ENCODE measurements around the gene AOPEP.

The AOPEP gene

GRCh38 chr9:95126739-95127138, 400.2 kb downstream of the AOPEP start:
- no peak for DNase-seq

- peak; percentile 81 to 92 (median 86) for DNase-seq
Measured at GRCh38 chr9:95127249-95128176, 401.0 kb downstream of the AOPEP start.

GRCh38 chr9:95128177-95128524, 401.7 kb downstream of the AOPEP start:
- no peak for DNase-seq

- no peak for DNase-seq
Measured at GRCh38 chr9:95129476-95130291, 403.2 kb downstream of the AOPEP start.

GRCh38 chr9:95130484-95130883, 404.0 kb downstream of the AOPEP start:
- DNase-seq, result no peak

- DNase-seq, result peak; percentile 59 to 74 (median 66)
Measured at GRCh38 chr9:95131023-95131943, 404.8 kb downstream of the AOPEP start.

GRCh38 chr9:95132366-95133324, 406.1 kb downstream of the AOPEP start:
- DNase-seq, result no peak

- DNase-seq, result no peak
Measured at GRCh38 chr9:95133325-95133705, 406.8 kb downstream of the AOPEP start.

- DNase-seq, result no peak
Measured at GRCh38 chr9:95134457-95134881, 408.0 kb downstream of the AOPEP start.

GRCh38 chr9:95135756-95136155, 409.3 kb downstream of the AOPEP start:
- DNase-seq, result no peak
